ENCODE measurements around the gene CTSL.
"Not testable (repeated sequence)": the region's sequence is repeated elsewhere in the genome, so short reads cannot be mapped to it uniquely, and the experiment has no call there.

Gene CTSL

DNA sequence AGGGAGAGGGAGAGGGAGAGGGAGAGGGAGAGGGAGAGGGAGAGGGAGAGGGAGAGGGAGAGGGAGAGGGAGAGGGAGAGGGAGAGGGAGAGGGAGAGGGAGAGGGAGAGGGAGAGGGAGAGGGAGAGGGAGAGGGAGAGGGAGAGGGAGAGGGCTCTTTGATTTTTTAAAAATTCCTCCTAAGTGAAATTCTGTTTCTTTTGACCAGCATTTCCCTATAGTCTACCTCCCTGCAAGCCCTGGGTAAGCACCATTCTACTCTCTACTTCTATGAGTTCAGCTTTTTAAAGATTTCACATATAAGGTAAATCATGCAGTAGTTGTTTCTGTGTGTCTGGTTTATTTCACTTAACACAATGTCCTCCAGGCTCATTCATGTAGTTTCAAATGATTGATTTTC lies 34.1 kb downstream of the CTSL start:
- DNase-seq (ENCODE audit: low read depth) = not testable (repeated sequence)

GRCh38 chr9:87760529-87760928 lies 34.6 kb downstream of the CTSL start:
- no peak for DNase-seq (ENCODE audit: low read depth)

GRCh38 chr9:87763286-87763685 lies 37.4 kb downstream of the CTSL start:
- no peak for DNase-seq (ENCODE audit: low read depth)

GRCh38 chr9:87765521-87765920 lies 39.6 kb downstream of the CTSL start:
- no peak for DNase-seq (ENCODE audit: low read depth)

DNA sequence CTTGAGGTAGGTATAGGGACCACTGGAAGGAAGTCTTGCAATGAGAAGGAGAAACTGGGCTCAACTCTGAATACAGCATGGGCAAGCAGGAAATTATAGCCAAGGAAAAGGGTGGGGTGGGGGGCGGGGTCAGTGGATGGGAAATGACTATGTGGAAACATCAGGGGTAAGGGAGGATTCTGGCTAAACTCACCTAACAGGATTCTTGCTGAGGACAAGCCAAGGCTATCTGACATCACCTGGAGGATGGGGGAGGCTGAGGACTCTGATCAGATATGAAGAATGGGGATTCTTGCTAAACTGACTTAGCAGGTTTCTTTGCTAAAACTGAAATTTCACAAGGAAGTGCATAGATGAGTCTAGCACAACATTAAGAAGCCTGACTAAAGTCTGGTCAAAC lies 40.8 kb downstream of the CTSL start:
- no peak for DNase-seq (ENCODE audit: low read depth)

GRCh38 chr9:87770616-87771315 lies 44.8 kb downstream of the CTSL start:
- DNase-seq (ENCODE audit: low read depth) = no peak

DNA sequence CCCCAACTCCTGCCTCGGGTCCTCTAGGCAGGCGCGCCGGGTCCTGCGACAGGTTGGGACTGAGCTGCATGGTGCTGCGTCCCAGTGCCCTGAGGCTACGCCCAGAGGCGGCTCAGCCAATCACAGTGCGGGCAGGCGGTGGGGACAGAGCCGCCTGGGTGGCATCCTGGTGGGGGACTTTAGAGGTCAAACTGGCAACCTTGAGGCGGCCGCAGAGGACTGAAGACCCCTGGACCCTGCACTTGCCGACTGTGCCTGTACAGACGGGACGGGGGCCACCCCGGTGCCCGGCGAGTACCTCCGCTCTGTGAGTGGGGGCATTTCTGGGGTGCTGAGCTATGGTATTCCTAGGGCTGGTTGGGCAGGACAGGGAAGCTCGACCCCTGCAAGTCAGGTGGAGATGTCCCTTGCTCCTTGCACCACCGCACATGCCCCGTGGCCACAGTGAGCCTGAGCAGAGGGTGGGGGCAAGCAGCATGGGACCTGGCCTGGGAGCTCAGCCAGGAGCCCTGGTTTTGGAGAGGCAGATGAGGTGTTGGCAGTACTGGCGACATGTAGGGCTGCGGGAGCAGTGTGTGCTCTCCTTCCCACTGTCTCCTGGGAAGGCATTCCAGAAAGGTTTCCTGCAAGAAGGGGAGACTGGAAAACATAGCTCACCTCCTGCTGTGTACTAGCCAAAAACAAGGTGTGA lies 45.5 kb downstream of the CTSL start:
- DNase-seq (ENCODE audit: low read depth) = no peak

GRCh38 chr9:87776481-87777379 lies 50.8 kb downstream of the CTSL start:
- DNase-seq (ENCODE audit: low read depth) = no peak

- no peak for DNase-seq (ENCODE audit: low read depth)
Observed at GRCh38 chr9:87778996-87779395, 53.1 kb downstream of the CTSL start.
